ENCODE data around the gene SYT17.

SYT17 gene

GRCh38 chr16:19215705-19216104 lies 47.7 kb downstream of the SYT17 start:
- DNase-seq (ENCODE audit: low read depth in 2 of 2), result no peak

GRCh38 chr16:19218581-19218980 lies 50.5 kb downstream of the SYT17 start:
- DNase-seq (ENCODE audit: low read depth in 2 of 2), result no peak

- no peak for DNase-seq (ENCODE audit: low read depth in 2 of 2)
These were observed 51.8 kb downstream of the SYT17 start for GRCh38 chr16:19219836-19220235.

- no peak for DNase-seq (ENCODE audit: low read depth in 2 of 2)
These were observed 55.5 kb downstream of the SYT17 start for GRCh38 chr16:19223235-19224170.

GRCh38 chr16:19225651-19226050 lies 57.6 kb downstream of the SYT17 start:
- no peak for DNase-seq (ENCODE audit: low read depth in 2 of 2)

GRCh38 chr16:19227643-19228042 lies 59.6 kb downstream of the SYT17 start:
- no peak for DNase-seq (ENCODE audit: low read depth in 2 of 2)

- DNase-seq (ENCODE audit: low read depth in 2 of 2), result no peak
These were observed 60.0 kb downstream of the SYT17 start for GRCh38 chr16:19228052-19228451.

- no peak for DNase-seq (ENCODE audit: low read depth in 2 of 2)
These were observed 60.5 kb downstream of the SYT17 start for GRCh38 chr16:19228575-19228974.

- no peak for DNase-seq (ENCODE audit: low read depth in 2 of 2)
These were observed 62.5 kb downstream of the SYT17 start for GRCh38 chr16:19230575-19230974.

- DNase-seq (ENCODE audit: low read depth in 2 of 2), result no peak
These were observed 63.8 kb downstream of the SYT17 start for GRCh38 chr16:19231881-19232280.

GRCh38 chr16:19232988-19233387 lies 64.9 kb downstream of the SYT17 start:
- DNase-seq (ENCODE audit: low read depth in 2 of 2), result no peak

- no peak for DNase-seq (ENCODE audit: low read depth in 2 of 2)
These were observed 67.4 kb downstream of the SYT17 start for GRCh38 chr16:19235478-19235877.

GRCh38 chr16:19235886-19236285 lies 67.8 kb downstream of the SYT17 start:
- DNase-seq (ENCODE audit: low read depth in 2 of 2), result no peak

- DNase-seq (ENCODE audit: low read depth in 2 of 2), result no peak
These were observed 68.6 kb downstream of the SYT17 start for GRCh38 chr16:19236561-19237209.

- DNase-seq (ENCODE audit: low read depth in 2 of 2), result no peak
These were observed 70.4 kb downstream of the SYT17 start for GRCh38 chr16:19238406-19238805.

GRCh38 chr16:19239511-19240155 lies 71.6 kb downstream of the SYT17 start:
- DNase-seq (ENCODE audit: low read depth in 2 of 2), result no peak

GRCh38 chr16:19240494-19240893 lies 72.5 kb downstream of the SYT17 start:
- no peak for DNase-seq (ENCODE audit: low read depth in 2 of 2)

- no peak for DNase-seq (ENCODE audit: low read depth in 2 of 2)
These were observed 73.5 kb downstream of the SYT17 start for GRCh38 chr16:19241512-19241911.

- no peak for DNase-seq (ENCODE audit: low read depth in 2 of 2)
These were observed 74.1 kb downstream of the SYT17 start for GRCh38 chr16:19242186-19242585.

- DNase-seq (ENCODE audit: low read depth in 2 of 2), result no peak
These were observed 75.0 kb downstream of the SYT17 start for GRCh38 chr16:19242987-19243575.

GRCh38 chr16:19245326-19245925 lies 77.4 kb downstream of the SYT17 start:
- DNase-seq (ENCODE audit: low read depth in 2 of 2), result no peak

GRCh38 chr16:19252904-19253303 lies 84.9 kb downstream of the SYT17 start:
- no peak for DNase-seq (ENCODE audit: low read depth in 2 of 2)

All from stimulated activated CD8-positive, alpha-beta memory T cell treated with anti-CD3 and anti-CD28 coated beads, Interleukin-7, amount 100 ng/mL, for 1 hour (primary cell).